Astrocyte of the cerebellum (primary cell): Measurements from ENCODE around the gene SAE1.
"Not testable (repeated sequence)": the region's sequence is repeated elsewhere in the genome, so short reads cannot be mapped to it uniquely, and the experiment has no call there.

Experiments
- DNase-seq: peaks from one replicate; pipeline ENCODE4 v3.0.0-alpha.2; 2011; ENCODE audit warnings: low read depth
- H3K4me3 ChIP-seq: 2 replicates; pipeline ENCODE4 v1.5.1; 2011; ENCODE audit warnings: mild to moderate bottlenecking, low read depth, low read length, moderate library complexity
- in situ Hi-C: cut with HindIII; loops from 2 replicates; pipeline ENCODE4 v1.10.0; 2017; ENCODE audit warnings: low sequenced_read_pairs
- TF ChIP-seq, protein P1 (sequence below): IDR thresholded peaks from 2 replicates; pipeline ENCODE4 v1.5.1; 2012; ENCODE audit warnings: low read length, low read depth, moderate library complexity, mild to moderate bottlenecking; ENCODE audit errors: missing control alignments

Gene SAE1

DNA sequence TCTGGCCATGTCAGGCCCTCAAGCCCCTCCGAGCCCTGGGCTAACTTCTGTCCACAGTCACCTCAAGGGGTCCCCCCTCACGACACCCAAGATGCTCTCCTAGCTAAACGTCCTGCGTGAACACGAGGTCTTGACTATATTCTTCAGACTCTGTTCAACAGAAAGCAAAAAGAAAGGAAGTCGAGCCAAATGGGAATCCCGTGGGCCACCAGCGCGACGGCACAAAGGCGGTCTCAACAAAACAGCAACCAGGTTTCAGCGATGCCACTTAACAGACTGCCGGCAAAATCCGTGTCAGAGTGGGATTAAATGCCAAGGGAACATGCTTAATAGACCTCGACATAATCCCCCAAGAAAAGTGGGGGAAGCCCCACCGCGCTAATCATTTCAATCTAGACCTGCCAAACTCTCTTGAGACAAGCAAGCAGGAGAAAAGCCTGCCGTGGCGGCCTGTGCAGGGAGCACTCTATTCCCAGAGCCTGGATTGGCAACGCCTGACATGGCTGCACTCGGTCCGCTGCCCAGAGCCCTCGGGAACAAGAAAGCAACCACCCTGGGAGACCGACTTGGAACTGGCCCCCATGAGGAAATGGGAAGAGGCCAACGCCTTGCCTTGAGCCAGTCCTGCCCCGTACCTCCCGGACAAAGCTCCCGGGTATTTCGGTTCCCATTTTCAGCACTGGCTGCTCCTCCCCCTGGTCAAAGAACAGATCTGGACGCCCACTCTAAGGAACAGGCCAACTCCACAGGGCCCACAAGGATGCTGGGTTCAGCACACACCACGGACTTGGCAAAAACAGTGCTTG, 33.0 kb upstream of the SAE1 start:
- TF ChIP-seq, protein P1, sequence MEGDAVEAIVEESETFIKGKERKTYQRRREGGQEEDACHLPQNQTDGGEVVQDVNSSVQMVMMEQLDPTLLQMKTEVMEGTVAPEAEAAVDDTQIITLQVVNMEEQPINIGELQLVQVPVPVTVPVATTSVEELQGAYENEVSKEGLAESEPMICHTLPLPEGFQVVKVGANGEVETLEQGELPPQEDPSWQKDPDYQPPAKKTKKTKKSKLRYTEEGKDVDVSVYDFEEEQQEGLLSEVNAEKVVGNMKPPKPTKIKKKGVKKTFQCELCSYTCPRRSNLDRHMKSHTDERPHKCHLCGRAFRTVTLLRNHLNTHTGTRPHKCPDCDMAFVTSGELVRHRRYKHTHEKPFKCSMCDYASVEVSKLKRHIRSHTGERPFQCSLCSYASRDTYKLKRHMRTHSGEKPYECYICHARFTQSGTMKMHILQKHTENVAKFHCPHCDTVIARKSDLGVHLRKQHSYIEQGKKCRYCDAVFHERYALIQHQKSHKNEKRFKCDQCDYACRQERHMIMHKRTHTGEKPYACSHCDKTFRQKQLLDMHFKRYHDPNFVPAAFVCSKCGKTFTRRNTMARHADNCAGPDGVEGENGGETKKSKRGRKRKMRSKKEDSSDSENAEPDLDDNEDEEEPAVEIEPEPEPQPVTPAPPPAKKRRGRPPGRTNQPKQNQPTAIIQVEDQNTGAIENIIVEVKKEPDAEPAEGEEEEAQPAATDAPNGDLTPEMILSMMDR, result no peak
- no peak for DNase-seq
- H3K4me3 ChIP-seq, result no peak overlapping the region
- in situ Hi-C loops, result no loop called here

DNA sequence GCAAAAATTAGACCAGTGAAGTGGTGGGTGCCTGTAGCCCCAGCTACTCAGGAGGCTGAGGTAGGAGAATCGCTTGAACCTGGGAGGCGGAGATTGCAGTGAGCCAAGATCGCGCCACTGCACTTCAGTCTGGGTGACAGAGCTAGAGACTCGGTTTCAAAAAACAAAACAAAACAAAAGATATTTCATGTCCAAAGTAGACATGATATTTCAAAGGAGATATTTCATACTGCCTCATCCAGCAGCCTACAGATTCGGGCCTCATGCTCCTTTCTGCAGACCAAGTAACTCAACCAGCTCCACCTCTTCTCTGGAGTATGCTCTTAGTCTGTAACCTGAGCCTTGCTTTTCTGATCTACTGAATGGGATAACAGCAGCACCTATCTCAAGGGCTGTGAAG, 32.0 kb upstream of the SAE1 start:
- no peak for DNase-seq
- TF ChIP-seq, protein P1, result no peak
- in situ Hi-C loops, result no loop called here
- no peak overlapping the region for H3K4me3 ChIP-seq

- no peak overlapping the region for H3K4me3 ChIP-seq
- DNase-seq, result no peak
- TF ChIP-seq, protein P1, result no peak
- in situ Hi-C loops, result no loop called here
Observed at GRCh38 chr19:47099576-47100050, 31.0 kb upstream of the SAE1 start.

DNA sequence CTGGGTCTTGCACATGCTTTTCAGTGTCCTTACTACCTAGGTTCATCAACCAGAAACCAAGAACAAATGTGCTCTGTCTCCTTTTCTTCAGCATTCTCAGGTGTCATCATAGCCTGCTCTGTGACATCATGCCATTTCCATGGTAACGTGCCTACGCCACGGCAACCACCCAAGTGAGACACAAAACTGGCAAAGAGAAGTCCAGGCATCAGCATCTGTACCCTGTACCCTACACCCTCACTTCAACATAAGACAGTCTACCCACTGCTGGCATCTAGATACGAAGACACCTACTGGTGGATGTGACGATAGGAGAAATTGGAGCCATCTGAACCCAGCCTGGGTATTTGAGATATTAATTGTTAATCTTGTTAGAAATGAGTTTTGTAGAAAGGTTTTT, 30.3 kb upstream of the SAE1 start:
- in situ Hi-C loops, result no loop called here
- H3K4me3 ChIP-seq, result no peak overlapping the region
- TF ChIP-seq, protein P1, result no peak
- no peak for DNase-seq

- H3K4me3 ChIP-seq, DNase-seq, in situ Hi-C loops: not testable (repeated sequence)
Observed at GRCh38 chr19:47101116-47101515, 29.5 kb upstream of the SAE1 start.

DNA sequence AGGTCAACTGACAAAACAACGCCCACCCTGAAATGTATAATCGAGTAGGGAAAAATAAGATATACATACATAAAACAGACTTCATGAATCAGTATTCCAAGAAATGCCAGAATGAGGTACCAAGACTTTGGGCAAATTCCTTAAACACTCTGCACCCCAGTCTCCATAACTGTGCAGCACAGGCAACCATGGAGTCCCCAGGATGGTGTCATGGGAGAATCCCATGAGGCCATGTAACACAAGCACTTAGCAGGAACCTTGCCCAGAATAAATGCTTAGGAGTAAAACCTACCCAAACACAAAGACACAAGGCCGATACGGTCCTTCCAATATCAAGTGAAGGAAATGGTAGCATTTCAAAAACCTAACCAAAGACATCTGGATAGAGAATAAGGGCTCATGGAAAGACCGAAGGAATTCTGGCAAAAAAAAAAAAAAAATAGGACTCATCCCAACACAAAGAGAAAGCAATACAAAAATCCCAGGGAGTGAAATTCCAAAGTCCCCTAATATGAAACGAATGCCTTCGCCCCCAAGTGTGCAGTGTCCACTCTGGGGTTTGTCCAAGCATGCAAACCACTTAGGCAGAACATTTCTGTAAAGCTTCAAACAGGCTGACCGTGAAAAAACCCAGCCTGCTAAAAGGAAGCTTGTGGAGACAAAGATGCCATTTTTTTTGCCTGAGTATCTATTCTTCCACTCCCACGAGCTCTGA, 28.1 kb upstream of the SAE1 start:
- in situ Hi-C loops, result no loop called here

More for the DNA sequence above, 28.1 kb upstream of the SAE1 start:
- peak; percentile 63 for DNase-seq
- TF ChIP-seq, protein P1, result no peak
- H3K4me3 ChIP-seq, result no peak overlapping the region
